AG09319 (cell line): ENCODE data around the gene SUSD4.

ENCODE experiments used
- DNase-seq: peaks from one replicate; pipeline ENCODE4 v3.0.0-alpha.2; 2010; ENCODE audit warnings: low read depth; ENCODE audit errors: extremely low read depth
- TF ChIP-seq, protein P1 (sequence below): IDR thresholded peaks from 2 replicates; pipeline ENCODE4 v1.5.1; 2011; ENCODE audit warnings: low read depth, mild to moderate bottlenecking, inconsistent platforms, low read length, moderate library complexity

The SUSD4 gene

DNA sequence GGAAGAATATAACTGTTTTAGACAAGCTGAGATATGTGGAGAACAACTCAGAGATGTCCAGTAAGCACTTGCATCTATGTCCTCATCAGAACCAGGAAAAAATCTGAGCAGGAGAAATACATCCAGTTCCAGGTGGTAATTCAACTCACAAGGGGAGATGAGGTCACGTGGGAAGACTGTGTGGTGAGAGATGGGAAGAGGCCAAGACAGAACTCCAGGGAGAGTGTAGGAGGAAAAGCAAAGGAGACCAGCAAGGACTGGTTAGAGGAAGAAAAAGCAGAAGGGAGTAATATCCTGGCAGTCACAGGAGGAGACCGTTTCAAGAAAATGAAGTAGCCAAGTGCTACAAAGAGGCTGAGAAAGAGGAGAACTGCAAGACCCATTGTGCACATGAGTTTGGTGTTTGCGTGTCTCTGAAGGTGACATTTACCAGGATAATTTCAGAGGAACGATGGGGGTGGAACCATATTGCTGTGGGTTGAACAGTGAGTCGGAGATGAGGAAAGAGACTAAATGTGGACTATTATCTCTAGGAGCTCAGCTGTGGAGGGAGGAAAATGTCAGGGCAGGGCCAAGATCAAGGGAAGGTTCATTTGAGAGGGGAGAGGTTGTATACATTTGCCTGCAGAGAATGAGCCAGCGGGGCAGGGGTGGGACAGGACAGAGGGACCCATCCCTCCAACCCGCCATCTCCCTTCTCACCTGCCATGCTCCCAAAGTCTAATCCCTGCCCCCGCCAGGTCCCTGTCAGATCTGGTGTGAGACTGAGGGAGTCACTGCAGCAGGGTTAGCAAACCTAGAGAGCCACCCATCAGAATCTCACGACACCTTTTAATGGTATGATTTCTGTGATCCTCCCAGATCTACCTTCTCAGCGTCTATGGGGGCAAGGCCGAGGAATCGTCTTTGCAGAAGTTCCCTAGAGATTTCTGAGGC, 24.9 kb downstream of the SUSD4 start:
- no peak for DNase-seq
- TF ChIP-seq, protein P1, sequence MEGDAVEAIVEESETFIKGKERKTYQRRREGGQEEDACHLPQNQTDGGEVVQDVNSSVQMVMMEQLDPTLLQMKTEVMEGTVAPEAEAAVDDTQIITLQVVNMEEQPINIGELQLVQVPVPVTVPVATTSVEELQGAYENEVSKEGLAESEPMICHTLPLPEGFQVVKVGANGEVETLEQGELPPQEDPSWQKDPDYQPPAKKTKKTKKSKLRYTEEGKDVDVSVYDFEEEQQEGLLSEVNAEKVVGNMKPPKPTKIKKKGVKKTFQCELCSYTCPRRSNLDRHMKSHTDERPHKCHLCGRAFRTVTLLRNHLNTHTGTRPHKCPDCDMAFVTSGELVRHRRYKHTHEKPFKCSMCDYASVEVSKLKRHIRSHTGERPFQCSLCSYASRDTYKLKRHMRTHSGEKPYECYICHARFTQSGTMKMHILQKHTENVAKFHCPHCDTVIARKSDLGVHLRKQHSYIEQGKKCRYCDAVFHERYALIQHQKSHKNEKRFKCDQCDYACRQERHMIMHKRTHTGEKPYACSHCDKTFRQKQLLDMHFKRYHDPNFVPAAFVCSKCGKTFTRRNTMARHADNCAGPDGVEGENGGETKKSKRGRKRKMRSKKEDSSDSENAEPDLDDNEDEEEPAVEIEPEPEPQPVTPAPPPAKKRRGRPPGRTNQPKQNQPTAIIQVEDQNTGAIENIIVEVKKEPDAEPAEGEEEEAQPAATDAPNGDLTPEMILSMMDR: no peak

GRCh38 chr1:223337174-223337869, 26.7 kb downstream of the SUSD4 start:
- TF ChIP-seq, protein P1: no peak
- no peak for DNase-seq

- DNase-seq: no peak
- TF ChIP-seq, protein P1: no peak
Measured at GRCh38 chr1:223334156-223334555, 29.8 kb downstream of the SUSD4 start.

DNA sequence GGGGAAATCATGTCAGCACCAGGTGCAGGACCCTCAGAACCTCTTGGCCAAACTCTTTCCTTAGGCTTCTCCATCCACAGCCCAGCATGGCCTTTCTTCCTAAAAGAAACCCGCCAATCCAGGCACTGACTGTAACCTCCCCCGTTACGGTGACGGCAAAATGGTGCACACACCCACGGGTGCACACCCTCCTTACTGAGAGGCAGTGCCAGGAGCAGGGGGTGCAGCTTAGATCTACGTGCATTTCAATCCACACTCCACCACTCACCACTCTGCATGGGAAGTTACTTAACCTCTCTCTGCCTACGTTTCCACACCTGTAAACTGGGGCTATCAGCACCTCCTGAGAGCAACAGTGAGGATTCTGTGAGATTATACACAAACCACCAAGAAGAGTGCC, 31.0 kb downstream of the SUSD4 start:
- TF ChIP-seq, protein P1: no peak
- no peak for DNase-seq

DNA sequence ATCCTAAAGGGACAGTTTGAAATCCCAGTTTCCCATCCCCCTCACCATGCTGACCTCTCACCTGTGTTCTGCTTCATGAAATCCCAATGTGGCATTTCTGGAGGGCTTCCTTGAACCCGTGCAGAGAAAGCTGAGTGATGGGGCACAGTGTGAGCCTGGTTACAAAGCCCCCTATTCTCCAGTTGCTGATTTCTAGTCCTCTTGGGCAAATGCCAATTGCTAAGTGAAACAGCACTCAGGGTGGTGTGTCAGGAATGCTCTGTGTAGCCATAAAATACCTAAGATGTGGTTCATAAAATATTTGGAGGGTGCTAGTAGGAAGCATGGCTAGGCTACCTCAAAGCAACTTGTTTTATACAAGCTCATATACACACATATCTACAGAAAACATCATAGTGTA, 32.0 kb downstream of the SUSD4 start:
- TF ChIP-seq, protein P1: no peak
- DNase-seq: peak; percentile 5

- TF ChIP-seq, protein P1: no peak
- DNase-seq: no peak
Measured at GRCh38 chr1:223331301-223331700, 32.7 kb downstream of the SUSD4 start.

- DNase-seq: no peak
- TF ChIP-seq, protein P1: no peak
Measured at GRCh38 chr1:223330466-223330865, 33.5 kb downstream of the SUSD4 start.
